Measurements from ENCODE around the gene SLC45A1. TPM values are rescaled to one million over a fixed set of nuclear protein-coding genes. Genes with fewer than 3 reads are reported as not detected.

Gene SLC45A1
- total and polyA plus RNA-seq, 2 of the 4 experiments (the other 2 are of a cell fraction) = 0.72 to 3.9 TPM

GRCh38 chr1:8374812-8375211, 56.9 kb downstream of the SLC45A1 start:
- Histone ChIP-seq H3K4ac (ENCODE audit: low read depth, low read length) (peak overlapping the region; percentile 77), H3K4me1 (ENCODE audit: control insufficient read depth, insufficient read depth, low read length) (peaks cover 63% of the 10 kb centered on the region), H4K5ac (ENCODE audit: low read depth, low read length) (peak overlapping the region; percentile 45; the same call in 1 of the 2 replicates), H3K4me3 (ENCODE audit: insufficient read depth, low read depth, low read length) (no peak overlapping the region), H2BK120ac (ENCODE audit: low read depth, low read length) (peak overlapping the region; percentile 58; the same call in 1 of the 2 replicates), H2BK5ac (ENCODE audit: low read depth, low read length, poor library complexity, severe bottlenecking) (peak overlapping the region; percentile 90), H3K18ac (ENCODE audit: low read depth, low read length) (peak overlapping the region; percentile 17; the same call in 1 of the 2 replicates), H3K23ac (ENCODE audit: low read depth, low read length) (no peak overlapping the region), H3K27me3 (ENCODE audit: control insufficient read depth, insufficient read depth, low read length) (no peaks in the 10 kb centered on the region), H2BK20ac (ENCODE audit: low read depth, low read length) (no peak overlapping the region), H3K27ac (ENCODE audit: insufficient read depth, low read length) (peak overlapping the region; percentile 79), H4K91ac (ENCODE audit: insufficient read depth, low read depth, low read length) (peak overlapping the region; percentile 63), H3K9ac (ENCODE audit: low read depth, low read length) (no peak overlapping the region), H3K9me1 (ENCODE audit: insufficient read depth, low read length) (peaks cover 47% of the 10 kb centered on the region), H3K79me1 (ENCODE audit: low read depth in 1 of 2, low read length in 2 of 2) (peaks cover 59 to 91% of the 10 kb centered on the region in 2 experiments), H3K36me3 (ENCODE audit: control insufficient read depth, insufficient read depth, low read length) (peaks cover 53% of the 10 kb centered on the region), H3K14ac (replicated peaks; ENCODE audit: low read depth, low read length) (peak overlapping the region; percentile 29; the same call in 1 of the 2 replicates), H2AK5ac (ENCODE audit: low read depth, low read length) (peak overlapping the region; percentile 68), H4K8ac (ENCODE audit: low read depth in 2 of 2, low read length in 2 of 2) (peak overlapping the region; percentile 14 to 72), H2AK9ac (replicated peaks; ENCODE audit: low read depth, low read length, poor library complexity) (peak overlapping the region; percentile 4), H3K9me3 (ENCODE audit: control insufficient read depth, insufficient read depth, low read length) (no peaks in the 10 kb centered on the region), H4K20me1 (ENCODE audit: insufficient read depth, low read length) (peaks cover 77% of the 10 kb centered on the region), H2AFZ (replicated peaks; ENCODE audit: low read length, poor library complexity) (no peak overlapping the region), H3K56ac (ENCODE audit: extremely low read depth, insufficient read depth, low read length) (no peak overlapping the region), H3K4me2 (ENCODE audit: low read depth, low read length) (no peak overlapping the region), H2BK15ac (ENCODE audit: low read depth, low read length) (peak overlapping the region; percentile 51; the same call in 1 of the 3 replicates)
- POLR2A ChIA-PET (ENCODE audit: unreplicated experiment) = no interaction called here
- TF ChIP-seq, protein P1, sequence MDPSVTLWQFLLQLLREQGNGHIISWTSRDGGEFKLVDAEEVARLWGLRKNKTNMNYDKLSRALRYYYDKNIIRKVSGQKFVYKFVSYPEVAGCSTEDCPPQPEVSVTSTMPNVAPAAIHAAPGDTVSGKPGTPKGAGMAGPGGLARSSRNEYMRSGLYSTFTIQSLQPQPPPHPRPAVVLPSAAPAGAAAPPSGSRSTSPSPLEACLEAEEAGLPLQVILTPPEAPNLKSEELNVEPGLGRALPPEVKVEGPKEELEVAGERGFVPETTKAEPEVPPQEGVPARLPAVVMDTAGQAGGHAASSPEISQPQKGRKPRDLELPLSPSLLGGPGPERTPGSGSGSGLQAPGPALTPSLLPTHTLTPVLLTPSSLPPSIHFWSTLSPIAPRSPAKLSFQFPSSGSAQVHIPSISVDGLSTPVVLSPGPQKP (IDR thresholded peaks at IDR 0.05; ENCODE audit: borderline replicate concordance, low read depth, low read length) = no peak
- TF ChIP-seq SMC3 (IDR thresholded peaks at IDR 0.05; ENCODE audit: low read depth, low read length) (peak; percentile 36), CTCF (conservative IDR thresholded peaks at IDR 0.05; ENCODE audit: low read depth, low read length) (peak; percentile 47), CEBPB (IDR thresholded peaks at IDR 0.05; ENCODE audit: low read depth, low read length) (no peak), RCOR1 (IDR thresholded peaks at IDR 0.05; ENCODE audit: insufficient replicate concordance, low read length) (no peak), MAFK (IDR thresholded peaks at IDR 0.05; ENCODE audit: low read depth, low read length) (no peak), RFX5 (IDR thresholded peaks at IDR 0.05; ENCODE audit: low read depth, low read length) (no peak), MXI1 (IDR thresholded peaks at IDR 0.05; ENCODE audit: borderline replicate concordance, low read depth, low read length) (no peak), RAD21 (IDR thresholded peaks at IDR 0.05; ENCODE audit: low read length) (peak; percentile 40), POLR2A (IDR thresholded peaks at IDR 0.05; ENCODE audit: low read depth, low read length) (no peak), NFE2L2 (IDR thresholded peaks at IDR 0.05; ENCODE audit: low read depth, low read length) (no peak)
- TF ChIP-seq, protein P2, sequence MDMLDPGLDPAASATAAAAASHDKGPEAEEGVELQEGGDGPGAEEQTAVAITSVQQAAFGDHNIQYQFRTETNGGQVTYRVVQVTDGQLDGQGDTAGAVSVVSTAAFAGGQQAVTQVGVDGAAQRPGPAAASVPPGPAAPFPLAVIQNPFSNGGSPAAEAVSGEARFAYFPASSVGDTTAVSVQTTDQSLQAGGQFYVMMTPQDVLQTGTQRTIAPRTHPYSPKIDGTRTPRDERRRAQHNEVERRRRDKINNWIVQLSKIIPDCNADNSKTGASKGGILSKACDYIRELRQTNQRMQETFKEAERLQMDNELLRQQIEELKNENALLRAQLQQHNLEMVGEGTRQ (IDR thresholded peaks at IDR 0.05; ENCODE audit: low read depth, low read length) = no peak
- WGBS, 2 experiments (ENCODE audit: extremely low coverage in 2 of 2, insufficient read length in 1 of 2) = no CpG with 5 or more reads among the region's 2 CpGs
- ATAC-seq (ENCODE audit: low read depth) (no peak), DNase-seq (peak; percentile 56)
- in situ Hi-C loops (cut with MboI; ENCODE audit: low sequenced_read_pairs) = no loop called here
- intact Hi-C loops (cut with micrococcal nuclease) = loop anchor here (2.0 to 10.0 kb wide), 2 partner anchors 46 to 290 kb away; no protein-coding TSS in a partner anchor
- dilution Hi-C loops (cut with HindIII; ENCODE audit: low sequenced_read_pairs, unreplicated experiment) = no loop called here
- CTCF ChIA-PET = interaction anchor here (1.1 kb wide), 1 partner anchor 34 kb away, joined by 3 read pairs; no protein-coding TSS in a partner anchor
- BruUV-seq (replicated peaks) = no TSS peak

Data from IMR-90 (cell line).